ENCODE data around the gene CPNE7. TPM values are rescaled to one million over a fixed set of nuclear protein-coding genes. Genes with fewer than 3 reads are reported as not detected.

The CPNE7 gene
- total and polyA plus RNA-seq, 2 of the 13 experiments (the other 11 are each of a cell fraction or from before 2014, with no cell fraction given), result 0.59 TPM; not detected in 1

- TF ChIP-seq SRSF4 (IDR thresholded peaks at IDR 0.05; ENCODE audit: low read depth, low read length, poor library complexity, severe bottlenecking), result no peak
- peak; percentile 68 for TF ChIP-seq ASH2L (IDR thresholded peaks at IDR 0.05; ENCODE audit: insufficient read length, low read depth, low read length)
- peak; percentile 79 for TF ChIP-seq POLR2G (IDR thresholded peaks at IDR 0.05; ENCODE audit: low read depth, low read length)
- TF ChIP-seq, protein P1, sequence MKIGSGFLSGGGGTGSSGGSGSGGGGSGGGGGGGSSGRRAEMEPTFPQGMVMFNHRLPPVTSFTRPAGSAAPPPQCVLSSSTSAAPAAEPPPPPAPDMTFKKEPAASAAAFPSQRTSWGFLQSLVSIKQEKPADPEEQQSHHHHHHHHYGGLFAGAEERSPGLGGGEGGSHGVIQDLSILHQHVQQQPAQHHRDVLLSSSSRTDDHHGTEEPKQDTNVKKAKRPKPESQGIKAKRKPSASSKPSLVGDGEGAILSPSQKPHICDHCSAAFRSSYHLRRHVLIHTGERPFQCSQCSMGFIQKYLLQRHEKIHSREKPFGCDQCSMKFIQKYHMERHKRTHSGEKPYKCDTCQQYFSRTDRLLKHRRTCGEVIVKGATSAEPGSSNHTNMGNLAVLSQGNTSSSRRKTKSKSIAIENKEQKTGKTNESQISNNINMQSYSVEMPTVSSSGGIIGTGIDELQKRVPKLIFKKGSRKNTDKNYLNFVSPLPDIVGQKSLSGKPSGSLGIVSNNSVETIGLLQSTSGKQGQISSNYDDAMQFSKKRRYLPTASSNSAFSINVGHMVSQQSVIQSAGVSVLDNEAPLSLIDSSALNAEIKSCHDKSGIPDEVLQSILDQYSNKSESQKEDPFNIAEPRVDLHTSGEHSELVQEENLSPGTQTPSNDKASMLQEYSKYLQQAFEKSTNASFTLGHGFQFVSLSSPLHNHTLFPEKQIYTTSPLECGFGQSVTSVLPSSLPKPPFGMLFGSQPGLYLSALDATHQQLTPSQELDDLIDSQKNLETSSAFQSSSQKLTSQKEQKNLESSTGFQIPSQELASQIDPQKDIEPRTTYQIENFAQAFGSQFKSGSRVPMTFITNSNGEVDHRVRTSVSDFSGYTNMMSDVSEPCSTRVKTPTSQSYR (CRISPR knock-in tag; IDR thresholded peaks at IDR 0.05; ENCODE audit: borderline replicate concordance), result no peak
- TF ChIP-seq RFXAP (CRISPR knock-in tag; IDR thresholded peaks at IDR 0.05; ENCODE audit: borderline replicate concordance), result peak; percentile 32; the same call in 1 of the 2 replicates
- TF ChIP-seq, protein P2, sequence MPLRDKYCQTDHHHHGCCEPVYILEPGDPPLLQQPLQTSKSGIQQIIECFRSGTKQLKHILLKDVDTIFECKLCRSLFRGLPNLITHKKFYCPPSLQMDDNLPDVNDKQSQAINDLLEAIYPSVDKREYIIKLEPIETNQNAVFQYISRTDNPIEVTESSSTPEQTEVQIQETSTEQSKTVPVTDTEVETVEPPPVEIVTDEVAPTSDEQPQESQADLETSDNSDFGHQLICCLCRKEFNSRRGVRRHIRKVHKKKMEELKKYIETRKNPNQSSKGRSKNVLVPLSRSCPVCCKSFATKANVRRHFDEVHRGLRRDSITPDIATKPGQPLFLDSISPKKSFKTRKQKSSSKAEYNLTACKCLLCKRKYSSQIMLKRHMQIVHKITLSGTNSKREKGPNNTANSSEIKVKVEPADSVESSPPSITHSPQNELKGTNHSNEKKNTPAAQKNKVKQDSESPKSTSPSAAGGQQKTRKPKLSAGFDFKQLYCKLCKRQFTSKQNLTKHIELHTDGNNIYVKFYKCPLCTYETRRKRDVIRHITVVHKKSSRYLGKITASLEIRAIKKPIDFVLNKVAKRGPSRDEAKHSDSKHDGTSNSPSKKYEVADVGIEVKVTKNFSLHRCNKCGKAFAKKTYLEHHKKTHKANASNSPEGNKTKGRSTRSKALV (CRISPR knock-in tag; IDR thresholded peaks at IDR 0.05), result 0 out of 2 replicates have a peak, but pooled peaks have one; percentile 40
- no peak for TF ChIP-seq SYNCRIP (IDR thresholded peaks at IDR 0.05; ENCODE audit: insufficient read depth, low read depth, low read length)
- peak; percentile 75; the same call in 1 of the 2 replicates for TF ChIP-seq ZSCAN20 (CRISPR knock-in tag; IDR thresholded peaks at IDR 0.05; ENCODE audit: borderline replicate concordance)
- TF ChIP-seq, protein P3, sequence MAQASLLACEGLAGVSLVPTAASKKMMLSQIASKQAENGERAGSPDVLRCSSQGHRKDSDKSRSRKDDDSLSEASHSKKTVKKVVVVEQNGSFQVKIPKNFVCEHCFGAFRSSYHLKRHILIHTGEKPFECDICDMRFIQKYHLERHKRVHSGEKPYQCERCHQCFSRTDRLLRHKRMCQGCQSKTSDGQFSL (CRISPR knock-in tag; IDR thresholded peaks at IDR 0.05), result peak; percentile 55; the same call in 1 of the 2 replicates
- TF ChIP-seq PTBP1 (IDR thresholded peaks at IDR 0.05; ENCODE audit: low read depth, low read length, poor library complexity, severe bottlenecking), result peak; percentile 87
- peak; percentile 31; the same call in 1 of the 2 replicates for TF ChIP-seq ZNF329 (CRISPR knock-in tag; IDR thresholded peaks at IDR 0.05; ENCODE audit: low read depth)
- TF ChIP-seq ZBTB34 (CRISPR knock-in tag; IDR thresholded peaks at IDR 0.05), result no peak
- TF ChIP-seq, protein P4, sequence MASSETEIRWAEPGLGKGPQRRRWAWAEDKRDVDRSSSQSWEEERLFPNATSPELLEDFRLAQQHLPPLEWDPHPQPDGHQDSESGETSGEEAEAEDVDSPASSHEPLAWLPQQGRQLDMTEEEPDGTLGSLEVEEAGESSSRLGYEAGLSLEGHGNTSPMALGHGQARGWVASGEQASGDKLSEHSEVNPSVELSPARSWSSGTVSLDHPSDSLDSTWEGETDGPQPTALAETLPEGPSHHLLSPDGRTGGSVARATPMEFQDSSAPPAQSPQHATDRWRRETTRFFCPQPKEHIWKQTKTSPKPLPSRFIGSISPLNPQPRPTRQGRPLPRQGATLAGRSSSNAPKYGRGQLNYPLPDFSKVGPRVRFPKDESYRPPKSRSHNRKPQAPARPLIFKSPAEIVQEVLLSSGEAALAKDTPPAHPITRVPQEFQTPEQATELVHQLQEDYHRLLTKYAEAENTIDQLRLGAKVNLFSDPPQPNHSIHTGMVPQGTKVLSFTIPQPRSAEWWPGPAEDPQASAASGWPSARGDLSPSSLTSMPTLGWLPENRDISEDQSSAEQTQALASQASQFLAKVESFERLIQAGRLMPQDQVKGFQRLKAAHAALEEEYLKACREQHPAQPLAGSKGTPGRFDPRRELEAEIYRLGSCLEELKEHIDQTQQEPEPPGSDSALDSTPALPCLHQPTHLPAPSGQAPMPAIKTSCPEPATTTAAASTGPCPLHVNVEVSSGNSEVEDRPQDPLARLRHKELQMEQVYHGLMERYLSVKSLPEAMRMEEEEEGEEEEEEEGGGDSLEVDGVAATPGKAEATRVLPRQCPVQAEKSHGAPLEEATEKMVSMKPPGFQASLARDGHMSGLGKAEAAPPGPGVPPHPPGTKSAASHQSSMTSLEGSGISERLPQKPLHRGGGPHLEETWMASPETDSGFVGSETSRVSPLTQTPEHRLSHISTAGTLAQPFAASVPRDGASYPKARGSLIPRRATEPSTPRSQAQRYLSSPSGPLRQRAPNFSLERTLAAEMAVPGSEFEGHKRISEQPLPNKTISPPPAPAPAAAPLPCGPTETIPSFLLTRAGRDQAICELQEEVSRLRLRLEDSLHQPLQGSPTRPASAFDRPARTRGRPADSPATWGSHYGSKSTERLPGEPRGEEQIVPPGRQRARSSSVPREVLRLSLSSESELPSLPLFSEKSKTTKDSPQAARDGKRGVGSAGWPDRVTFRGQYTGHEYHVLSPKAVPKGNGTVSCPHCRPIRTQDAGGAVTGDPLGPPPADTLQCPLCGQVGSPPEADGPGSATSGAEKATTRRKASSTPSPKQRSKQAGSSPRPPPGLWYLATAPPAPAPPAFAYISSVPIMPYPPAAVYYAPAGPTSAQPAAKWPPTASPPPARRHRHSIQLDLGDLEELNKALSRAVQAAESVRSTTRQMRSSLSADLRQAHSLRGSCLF (CRISPR knock-in tag; IDR thresholded peaks at IDR 0.05; ENCODE audit: borderline replicate concordance), result no peak
- 0 out of 2 replicates have a peak, but pooled peaks have one; percentile 4 for TF ChIP-seq ZNF564 (CRISPR knock-in tag; IDR thresholded peaks at IDR 0.05)
- peak; percentile 24; the same call in 1 of the 2 replicates for TF ChIP-seq ZMAT3 (CRISPR knock-in tag; conservative IDR thresholded peaks at IDR 0.05)
These were observed 9.8 kb upstream of the CPNE7 start (continued) for GRCh38 chr16:89565506-89566372.

Data from HepG2 (cell line).